Stimulated activated naive B cell treated with anti-CD40 and anti-IgM and Interleukin-4, amounts not matched to agents 10 μg/mL and 1 μg/mL and 100 μg/mL, for 72 hours (primary cell): Measurements from ENCODE around the gene PSMB9.
A peak's percentile ranks its signal among the peaks of the same experiment; 100 is the strongest.

Experiments
- ATAC-seq, 2 donors: fragments of 150-1000 bp; cut with Tn5 transposase; replicated peaks; 2 replicates each; pipeline ENCODE4 v1.10.0; 2021; ENCODE audit warnings: moderate library complexity in 1 of 2
- DNase-seq: peaks from one replicate; pipeline ENCODE4 v3.0.0; 2021
- H3K27ac Mint-ChIP-seq: one replicate; pipeline ENCODE4 v1.8.0; 2022; ENCODE audit warnings: mild to moderate bottlenecking, mixed read lengths
- H3K27me3 Mint-ChIP-seq, 2 donors: one replicate each; pipeline ENCODE4 v1.8.0; 2022; ENCODE audit warnings: mixed read lengths in 2 of 2
- H3K36me3 Mint-ChIP-seq, 2 donors: one replicate each; pipeline ENCODE4 v1.8.0; 2022; ENCODE audit warnings: mixed read lengths in 2 of 2, mild to moderate bottlenecking in 1 of 2
- H3K4me1 Mint-ChIP-seq, 2 donors: one replicate each; pipeline ENCODE4 v1.8.0; 2022; ENCODE audit warnings: mixed read lengths in 2 of 2, mild to moderate bottlenecking in 1 of 2
- H3K4me3 Mint-ChIP-seq, 2 donors: one replicate each; pipeline ENCODE4 v1.8.0; 2022; ENCODE audit warnings: mild to moderate bottlenecking in 2 of 2, mixed read lengths in 2 of 2, moderate library complexity in 1 of 2
- H3K9me3 Mint-ChIP-seq, 2 donors: one replicate each; pipeline ENCODE4 v1.8.0; 2022; ENCODE audit warnings: mixed read lengths in 2 of 2, mild to moderate bottlenecking in 1 of 2

PSMB9 gene

GRCh38 chr6:32843979-32844838 is 9.8 kb upstream of the PSMB9 start, which contains the start of gene PSMB8:
PSMB8 (minus strand) TSS chr6:32844047; CDS start chr6:32843996, 51 bp downstream.
- H3K4me3 Mint-ChIP-seq, result peak within 1 kb of the TSS; percentile 98
- H3K9me3 Mint-ChIP-seq, result peaks cover 0 to 1% of the 10 kb centered on the region in 2 donors
- H3K36me3 Mint-ChIP-seq, result peaks cover 78 to 88% of the 10 kb centered on the region in 2 donors
- H3K4me1 Mint-ChIP-seq, result peaks cover 65 to 87% of the 10 kb centered on the region in 2 donors
- H3K27ac Mint-ChIP-seq, result peak within 1 kb of the TSS; percentile 100
- peak; percentile 97 for DNase-seq
- no peaks in the 10 kb centered on the region for H3K27me3 Mint-ChIP-seq
- ATAC-seq, result peak; percentile 79 to 84

- peaks cover 82 to 91% of the 10 kb centered on the region in 2 donors for H3K36me3 Mint-ChIP-seq
- H3K9me3 Mint-ChIP-seq, result peaks cover 0 to 3% of the 10 kb centered on the region in 2 donors
- H3K4me3 Mint-ChIP-seq, result peak overlapping the region; percentile 98
- H3K27me3 Mint-ChIP-seq, result no peaks in the 10 kb centered on the region
- peak overlapping the region; percentile 100 for H3K27ac Mint-ChIP-seq
- ATAC-seq (peak; percentile 1 to 6), DNase-seq (no peak)
- peaks cover 67 to 83% of the 10 kb centered on the region in 2 donors for H3K4me1 Mint-ChIP-seq
Measured at GRCh38 chr6:32844839-32845383, 9.1 kb upstream of the PSMB9 start.

- Mint-ChIP-seq H3K4me1 (peaks cover 65 to 83% of the 10 kb centered on the region in 2 donors), H3K36me3 (peaks cover 82 to 91% of the 10 kb centered on the region in 2 donors), H3K9me3 (peaks cover 0 to 3% of the 10 kb centered on the region in 2 donors), H3K4me3 (peak overlapping the region; percentile 98), H3K27me3 (no peaks in the 10 kb centered on the region), H3K27ac (peak overlapping the region; percentile 100)
- peak; percentile 51 for DNase-seq
- ATAC-seq, result peak; percentile 8 to 13
Measured at GRCh38 chr6:32845384-32845884, 8.6 kb upstream of the PSMB9 start.

- H3K9me3 Mint-ChIP-seq, result peaks cover 0 to 3% of the 10 kb centered on the region in 2 donors
- peak overlapping the region; percentile 33 for H3K27ac Mint-ChIP-seq
- peaks cover 63 to 83% of the 10 kb centered on the region in 2 donors for H3K4me1 Mint-ChIP-seq
Measured at GRCh38 chr6:32847004-32847403, 7.0 kb upstream of the PSMB9 start.

GRCh38 chr6:32847795-32848194 is 6.2 kb upstream of the PSMB9 start:
- ATAC-seq (no peak), DNase-seq (no peak)
- Mint-ChIP-seq H3K9me3 (peaks cover 0 to 3% of the 10 kb centered on the region in 2 donors), H3K36me3 (peaks cover 81 to 90% of the 10 kb centered on the region in 2 donors), H3K4me3 (peak overlapping the region; percentile 21 to 66), H3K27me3 (no peaks in the 10 kb centered on the region), H3K27ac (peak overlapping the region; percentile 68), H3K4me1 (peaks cover 59 to 83% of the 10 kb centered on the region in 2 donors)

More at GRCh38 chr6:32847004-32847403, 7.0 kb upstream of the PSMB9 start:
- no peak for ATAC-seq
- Mint-ChIP-seq H3K36me3 (peaks cover 82 to 90% of the 10 kb centered on the region in 2 donors), H3K4me3 (peak overlapping the region; percentile 29 to 66), H3K27me3 (no peaks in the 10 kb centered on the region)
- no peak for DNase-seq

GRCh38 chr6:32849126-32849525 is 4.9 kb upstream of the PSMB9 start:
- ATAC-seq (no peak), DNase-seq (no peak)
- Mint-ChIP-seq H3K27me3 (no peaks in the 10 kb centered on the region), H3K4me3 (peak overlapping the region in 1 of 2 donors; percentile 3), H3K36me3 (peaks cover 79 to 83% of the 10 kb centered on the region in 2 donors), H3K4me1 (peaks cover 57 to 78% of the 10 kb centered on the region in 2 donors), H3K27ac (peak overlapping the region; percentile 15), H3K9me3 (peaks cover 0 to 3% of the 10 kb centered on the region in 2 donors)

- no peaks in the 10 kb centered on the region for H3K27me3 Mint-ChIP-seq
- no peak for DNase-seq
- no peak for ATAC-seq
- peaks cover 54 to 78% of the 10 kb centered on the region in 2 donors for H3K4me1 Mint-ChIP-seq
- peaks cover 75 to 77% of the 10 kb centered on the region in 2 donors for H3K36me3 Mint-ChIP-seq
- H3K27ac Mint-ChIP-seq, result peak overlapping the region; percentile 16
- H3K9me3 Mint-ChIP-seq, result peaks cover 0 to 3% of the 10 kb centered on the region in 2 donors
- H3K4me3 Mint-ChIP-seq, result peak overlapping the region; percentile 94 to 100
Measured at GRCh38 chr6:32851025-32851424, 3.0 kb upstream of the PSMB9 start.

GRCh38 chr6:32852018-32852843 is 1.8 kb upstream of the PSMB9 start:
- Mint-ChIP-seq H3K27ac (peak overlapping the region; percentile 99), H3K36me3 (peaks cover 74 to 76% of the 10 kb centered on the region in 2 donors), H3K9me3 (peaks cover 0 to 3% of the 10 kb centered on the region in 2 donors), H3K4me3 (peak overlapping the region; percentile 94 to 100), H3K27me3 (no peaks in the 10 kb centered on the region), H3K4me1 (peaks cover 55 to 73% of the 10 kb centered on the region in 2 donors)
- DNase-seq (no peak), ATAC-seq (no peak)

GRCh38 chr6:32852844-32853540 is 1.0 kb upstream of the PSMB9 start:
- Mint-ChIP-seq H3K27ac (peak overlapping the region; percentile 99), H3K4me3 (peak overlapping the region; percentile 94 to 100), H3K27me3 (no peaks in the 10 kb centered on the region), H3K36me3 (peaks cover 73 to 76% of the 10 kb centered on the region in 2 donors), H3K9me3 (peaks cover 0 to 3% of the 10 kb centered on the region in 2 donors), H3K4me1 (peaks cover 51 to 73% of the 10 kb centered on the region in 2 donors)
- DNase-seq (peak; percentile 66), ATAC-seq (peak; percentile 67)

- Mint-ChIP-seq H3K27ac (peak overlapping the region; percentile 99), H3K4me1 (peaks cover 42 to 73% of the 10 kb centered on the region in 2 donors), H3K4me3 (peak overlapping the region; percentile 94 to 100), H3K27me3 (no peaks in the 10 kb centered on the region), H3K36me3 (peaks cover 74 to 79% of the 10 kb centered on the region in 2 donors), H3K9me3 (peaks cover 0 to 2% of the 10 kb centered on the region in 2 donors)
- ATAC-seq (peak; percentile 28 to 30), DNase-seq (no peak)
Measured at GRCh38 chr6:32854376-32855178, 585 bp downstream of the PSMB9 start.

- Mint-ChIP-seq H3K36me3 (peaks cover 70 to 76% of the 10 kb centered on the region in 2 donors), H3K4me1 (peaks cover 38 to 73% of the 10 kb centered on the region in 2 donors), H3K4me3 (peak overlapping the region; percentile 94 to 100), H3K27me3 (no peaks in the 10 kb centered on the region), H3K27ac (peak overlapping the region; percentile 89), H3K9me3 (no peaks in the 10 kb centered on the region)
- ATAC-seq, result no peak
- DNase-seq, result no peak
Measured at GRCh38 chr6:32855467-32856174, 1.6 kb downstream of the PSMB9 start.
